ENCODE data around the gene LPAR3.

The LPAR3 gene

DNA sequence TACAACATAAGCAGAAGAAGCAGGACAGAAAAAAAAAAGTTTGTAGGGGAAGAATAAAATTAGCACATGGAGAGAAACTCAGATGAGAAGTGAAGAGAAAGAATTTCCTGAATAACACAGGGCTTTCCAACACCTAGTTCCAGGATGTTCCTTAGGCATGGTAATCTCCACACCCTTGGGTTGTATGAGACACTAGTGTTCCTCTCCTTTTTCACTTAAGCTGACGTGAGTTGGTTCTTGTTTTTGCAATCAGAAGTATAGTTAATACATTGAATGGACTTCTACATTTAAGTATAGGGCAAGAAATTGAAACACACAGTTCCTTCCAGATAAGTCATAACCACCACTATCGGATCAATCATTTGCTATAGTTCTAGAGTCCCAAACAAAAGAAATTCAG is 51.0 kb downstream of the LPAR3 start:
- no peaks in the 10 kb centered on the region for H3K36me3 Mint-ChIP-seq (ENCODE audit: low read depth)
- H3K4me3 Mint-ChIP-seq: no peak overlapping the region
- no peaks in the 10 kb centered on the region for H3K9me3 Mint-ChIP-seq
- peaks cover 32% of the 10 kb centered on the region for H3K27me3 Mint-ChIP-seq (ENCODE audit: low read depth)
- H3K4me1 Mint-ChIP-seq (ENCODE audit: low read depth): no peaks in the 10 kb centered on the region
- H3K27ac Mint-ChIP-seq: no peak overlapping the region
- DNase-seq (ENCODE audit: low spot score): no peak

DNA sequence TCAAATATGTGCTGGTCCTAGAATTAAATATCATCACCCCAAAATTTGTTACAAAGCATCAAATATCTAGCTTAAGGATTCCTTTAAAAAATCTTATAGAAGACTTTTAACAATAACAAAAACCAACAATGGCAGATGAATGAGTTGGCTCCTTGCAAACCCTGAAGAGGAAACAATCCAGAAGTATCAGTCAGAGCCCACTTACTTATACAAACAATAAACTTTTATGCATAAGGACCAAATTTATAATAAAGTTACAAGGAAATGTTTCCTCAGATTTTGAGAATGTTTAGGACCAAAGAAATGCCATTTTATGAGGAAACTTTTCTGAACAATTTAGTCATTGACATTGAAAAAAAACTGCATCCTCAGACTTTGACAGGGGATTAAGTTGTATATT is 52.7 kb downstream of the LPAR3 start:
- H3K36me3 Mint-ChIP-seq (ENCODE audit: low read depth): no peaks in the 10 kb centered on the region
- no peak overlapping the region for H3K27ac Mint-ChIP-seq
- H3K4me1 Mint-ChIP-seq (ENCODE audit: low read depth): no peaks in the 10 kb centered on the region
- H3K27me3 Mint-ChIP-seq (ENCODE audit: low read depth): peaks cover 25% of the 10 kb centered on the region
- H3K9me3 Mint-ChIP-seq: no peaks in the 10 kb centered on the region
- H3K4me3 Mint-ChIP-seq: no peak overlapping the region
- DNase-seq (ENCODE audit: low spot score): no peak

DNA sequence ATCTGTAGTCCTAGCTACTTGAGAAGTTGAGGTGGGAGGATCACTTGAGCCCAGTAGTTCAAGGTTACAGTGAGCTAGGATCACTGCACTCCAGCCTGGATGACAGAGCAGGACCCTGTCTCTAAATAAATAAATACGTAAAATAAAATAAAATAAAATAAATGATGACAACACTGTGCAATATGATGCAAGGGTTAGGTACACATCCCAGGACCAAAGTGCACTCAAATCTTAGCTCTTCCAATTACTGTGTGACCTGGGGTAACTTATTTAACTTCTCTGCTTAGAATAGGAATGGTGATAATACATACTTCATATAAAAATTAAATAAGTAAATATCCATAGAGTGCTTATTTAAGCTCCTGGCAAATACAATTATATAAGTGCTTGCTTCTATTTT is 53.5 kb downstream of the LPAR3 start:
- Mint-ChIP-seq H3K27ac (no peak overlapping the region), H3K27me3 (ENCODE audit: low read depth) (peaks cover 21% of the 10 kb centered on the region), H3K36me3 (ENCODE audit: low read depth) (no peaks in the 10 kb centered on the region), H3K4me3 (no peak overlapping the region), H3K4me1 (ENCODE audit: low read depth) (no peaks in the 10 kb centered on the region), H3K9me3 (no peaks in the 10 kb centered on the region)
- no peak for DNase-seq (ENCODE audit: low spot score)

DNA sequence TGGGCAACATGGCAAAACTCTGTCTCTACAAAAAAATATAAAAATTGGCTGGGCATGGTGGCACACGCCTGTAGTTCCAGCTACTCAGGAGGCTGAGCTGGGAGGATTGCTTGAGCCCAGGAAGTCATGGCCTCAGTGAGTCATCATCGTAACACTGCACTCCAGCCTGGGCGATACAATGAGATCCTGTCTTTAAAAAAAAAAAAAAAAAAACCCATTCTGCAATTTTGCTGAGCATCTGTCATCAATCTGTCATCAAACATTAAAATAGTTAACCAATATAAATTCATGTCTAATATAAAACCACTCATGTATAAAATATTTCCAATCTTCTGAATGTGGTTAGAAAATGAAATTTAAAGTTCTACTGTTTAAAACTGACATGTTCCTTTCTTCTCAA is 56.9 kb downstream of the LPAR3 start:
- no peaks in the 10 kb centered on the region for H3K4me1 Mint-ChIP-seq (ENCODE audit: low read depth)
- peaks cover 10% of the 10 kb centered on the region for H3K27me3 Mint-ChIP-seq (ENCODE audit: low read depth)
- H3K36me3 Mint-ChIP-seq (ENCODE audit: low read depth): no peaks in the 10 kb centered on the region
- no peak overlapping the region for H3K4me3 Mint-ChIP-seq
- no peak overlapping the region for H3K27ac Mint-ChIP-seq
- no peak for DNase-seq (ENCODE audit: low spot score)
- H3K9me3 Mint-ChIP-seq: no peaks in the 10 kb centered on the region

DNA sequence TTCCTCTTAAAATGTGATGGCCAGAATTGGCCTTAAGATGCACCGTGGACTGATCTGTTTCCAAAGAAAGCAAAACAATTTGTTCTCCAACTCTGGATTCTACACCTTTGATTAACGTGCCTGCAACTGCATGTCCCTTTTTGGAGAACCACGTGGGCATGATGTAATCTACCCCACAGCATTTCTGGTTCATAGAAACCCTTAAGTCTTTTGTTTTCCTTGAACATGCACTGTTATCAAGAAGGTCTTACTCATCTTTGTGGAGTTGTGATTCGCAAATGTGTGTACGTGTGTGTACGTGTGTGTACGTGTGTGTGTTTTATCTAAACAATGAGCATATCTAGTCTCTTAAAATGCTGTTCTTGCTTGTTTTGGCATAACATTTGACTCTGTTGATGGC is 57.8 kb downstream of the LPAR3 start:
- no peak for DNase-seq (ENCODE audit: low spot score)
- H3K27ac Mint-ChIP-seq: no peak overlapping the region

DNA sequence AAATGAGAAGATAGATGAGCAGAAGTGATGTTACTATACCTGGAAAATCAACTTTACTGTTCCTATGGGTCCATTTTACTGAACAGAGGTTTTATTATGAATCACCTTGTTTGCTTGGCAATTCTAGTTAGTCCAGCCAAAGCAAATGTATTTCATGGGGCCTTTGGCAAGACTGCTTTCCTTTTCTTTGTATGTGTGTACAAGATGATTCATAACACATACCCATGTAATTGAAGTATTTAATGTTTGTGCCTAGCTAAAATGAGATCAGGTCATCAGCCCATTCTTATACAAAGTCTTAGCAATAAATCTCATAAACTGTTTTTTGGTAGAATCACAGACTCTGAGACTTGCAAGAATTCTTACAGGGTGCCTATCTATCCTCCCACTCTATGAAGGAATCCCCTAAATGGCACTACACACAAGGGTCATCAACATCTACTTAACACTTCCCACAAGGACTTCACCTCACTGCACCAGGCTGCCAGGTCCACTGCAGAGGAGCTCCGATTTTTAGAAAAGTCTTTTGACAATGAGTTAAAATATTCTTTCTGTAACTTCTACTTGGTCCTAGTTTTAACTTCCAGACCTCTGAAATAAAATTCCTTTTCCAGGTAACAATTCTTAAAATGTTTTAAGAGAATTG is 58.5 kb downstream of the LPAR3 start:
- no peak overlapping the region for H3K4me3 Mint-ChIP-seq
- H3K9me3 Mint-ChIP-seq: no peaks in the 10 kb centered on the region
- H3K36me3 Mint-ChIP-seq (ENCODE audit: low read depth): no peaks in the 10 kb centered on the region

More for the DNA sequence above, 57.8 kb downstream of the LPAR3 start:
- H3K4me3 Mint-ChIP-seq: no peak overlapping the region
- H3K9me3 Mint-ChIP-seq: no peaks in the 10 kb centered on the region
- peaks cover 14% of the 10 kb centered on the region for H3K27me3 Mint-ChIP-seq (ENCODE audit: low read depth)
- H3K4me1 Mint-ChIP-seq (ENCODE audit: low read depth): no peaks in the 10 kb centered on the region
- H3K36me3 Mint-ChIP-seq (ENCODE audit: low read depth): no peaks in the 10 kb centered on the region

DNA sequence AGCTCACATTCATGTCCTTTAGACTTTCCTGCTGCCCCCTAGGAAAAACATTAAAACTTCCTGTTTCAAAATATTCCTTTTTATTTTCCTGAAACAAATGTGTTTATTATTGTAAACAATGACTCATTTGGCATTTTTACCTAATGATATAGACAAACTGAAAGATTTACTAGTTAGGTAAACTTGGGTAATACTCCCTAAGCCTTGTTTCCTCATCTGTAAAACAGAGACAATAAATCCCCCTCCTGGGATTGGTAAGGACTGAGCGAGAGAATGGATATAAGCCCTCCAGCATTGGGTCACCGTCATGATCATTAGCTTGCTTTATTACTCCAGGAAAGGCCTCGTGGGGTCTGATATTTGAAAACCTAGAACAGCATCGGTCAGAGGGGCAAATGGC is 59.8 kb downstream of the LPAR3 start:
- H3K9me3 Mint-ChIP-seq: no peaks in the 10 kb centered on the region
- no peak for DNase-seq (ENCODE audit: low spot score)
- no peak overlapping the region for H3K4me3 Mint-ChIP-seq
- H3K27me3 Mint-ChIP-seq (ENCODE audit: low read depth): peaks cover 10% of the 10 kb centered on the region
- no peak overlapping the region for H3K27ac Mint-ChIP-seq
- no peaks in the 10 kb centered on the region for H3K4me1 Mint-ChIP-seq (ENCODE audit: low read depth)
- no peaks in the 10 kb centered on the region for H3K36me3 Mint-ChIP-seq (ENCODE audit: low read depth)

More for the DNA sequence above, 58.5 kb downstream of the LPAR3 start:
- Mint-ChIP-seq H3K4me1 (ENCODE audit: low read depth) (no peaks in the 10 kb centered on the region), H3K27ac (no peak overlapping the region), H3K27me3 (ENCODE audit: low read depth) (peaks cover 15% of the 10 kb centered on the region)
- no peak for DNase-seq (ENCODE audit: low spot score)

DNA sequence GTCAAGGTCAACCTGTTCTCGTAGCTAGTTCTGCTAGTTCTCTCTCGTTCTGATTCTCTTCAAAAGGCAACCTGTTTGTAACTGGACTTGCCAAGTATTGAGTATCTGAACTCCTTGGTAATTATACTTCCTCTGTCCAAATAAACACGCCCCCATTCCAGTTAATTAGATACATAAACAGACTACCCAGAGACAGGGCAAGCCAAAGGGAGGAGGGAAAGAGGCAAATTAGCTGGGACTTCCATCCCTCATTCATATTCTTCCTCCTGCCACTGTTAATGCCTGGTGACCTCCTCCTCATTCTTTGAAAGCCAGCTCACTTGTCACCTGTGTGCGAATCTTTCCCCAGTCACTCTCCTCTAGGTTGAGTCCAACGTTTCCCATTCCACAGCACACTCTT is 62.9 kb downstream of the LPAR3 start:
- Mint-ChIP-seq H3K27me3 (ENCODE audit: low read depth) (peaks cover 18% of the 10 kb centered on the region), H3K4me3 (no peak overlapping the region), H3K9me3 (no peaks in the 10 kb centered on the region), H3K27ac (no peak overlapping the region), H3K4me1 (ENCODE audit: low read depth) (no peaks in the 10 kb centered on the region), H3K36me3 (ENCODE audit: low read depth) (no peaks in the 10 kb centered on the region)
- no peak for DNase-seq (ENCODE audit: low spot score)

DNA sequence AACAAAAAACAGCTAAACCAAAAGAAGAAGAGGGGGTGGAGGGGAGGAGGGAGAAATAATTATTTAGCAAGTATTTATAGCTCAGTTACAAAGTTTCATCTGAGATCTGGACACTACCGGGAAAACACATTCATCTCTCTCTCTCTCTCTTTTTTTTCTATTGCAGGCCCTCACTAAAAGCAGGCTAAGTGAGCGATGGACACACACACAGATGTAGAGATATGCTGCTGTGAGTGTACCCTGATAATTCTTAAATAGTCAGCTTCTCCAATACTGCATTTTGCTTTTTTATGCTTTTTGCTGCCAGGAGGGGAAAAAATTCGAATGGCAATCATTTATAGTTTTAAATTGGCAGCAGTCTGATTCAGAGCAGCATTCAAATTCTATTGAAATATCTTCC is 65.0 kb downstream of the LPAR3 start:
- Mint-ChIP-seq H3K27me3 (ENCODE audit: low read depth) (peaks cover 20% of the 10 kb centered on the region), H3K9me3 (no peaks in the 10 kb centered on the region), H3K4me1 (ENCODE audit: low read depth) (no peaks in the 10 kb centered on the region), H3K4me3 (no peak overlapping the region), H3K36me3 (ENCODE audit: low read depth) (no peaks in the 10 kb centered on the region), H3K27ac (no peak overlapping the region)
- no peak for DNase-seq (ENCODE audit: low spot score)

DNA sequence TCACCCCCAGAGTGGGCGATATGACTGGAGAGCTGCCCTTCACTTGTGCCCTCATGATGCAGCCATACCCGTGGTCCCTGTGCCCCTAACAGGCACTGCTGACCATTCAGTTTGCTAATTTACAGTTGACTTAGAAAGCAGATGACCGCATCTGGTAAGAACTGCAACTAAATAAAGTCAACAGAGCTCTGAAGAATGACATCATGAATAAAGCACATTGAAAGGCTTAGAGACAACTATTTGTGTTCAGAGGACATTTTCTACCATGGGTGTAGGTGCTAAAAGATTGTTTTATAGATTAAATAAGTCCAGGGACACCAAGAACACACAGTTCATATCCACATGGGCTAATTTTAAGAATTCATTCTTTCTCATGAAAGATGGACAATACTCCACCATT is 65.5 kb downstream of the LPAR3 start:
- Mint-ChIP-seq H3K4me3 (no peak overlapping the region), H3K27me3 (ENCODE audit: low read depth) (peaks cover 20% of the 10 kb centered on the region), H3K4me1 (ENCODE audit: low read depth) (no peaks in the 10 kb centered on the region), H3K9me3 (no peaks in the 10 kb centered on the region), H3K27ac (no peak overlapping the region), H3K36me3 (ENCODE audit: low read depth) (no peaks in the 10 kb centered on the region)
- DNase-seq (ENCODE audit: low spot score): no peak

DNA sequence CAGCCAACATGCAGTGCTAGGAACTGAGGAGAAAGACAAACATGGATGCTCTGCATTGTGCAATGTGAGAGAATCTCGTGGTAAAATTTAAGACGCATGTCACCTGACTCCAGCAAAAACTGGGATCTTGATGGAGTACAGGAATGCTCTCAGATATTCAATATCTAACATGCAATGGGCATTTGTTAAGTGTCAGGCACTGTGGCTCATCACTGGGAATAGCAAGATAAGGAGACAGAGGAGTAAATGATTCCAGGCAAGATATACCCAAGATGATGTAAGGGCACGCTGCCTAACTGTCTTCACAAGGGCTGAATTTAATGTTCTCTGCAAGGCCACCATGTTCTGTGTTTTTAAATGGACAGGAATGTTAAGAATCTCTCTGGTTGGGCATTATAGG is 67.8 kb downstream of the LPAR3 start:
- Mint-ChIP-seq H3K36me3 (ENCODE audit: low read depth) (no peaks in the 10 kb centered on the region), H3K27me3 (ENCODE audit: low read depth) (peaks cover 23% of the 10 kb centered on the region), H3K4me3 (no peak overlapping the region), H3K4me1 (ENCODE audit: low read depth) (no peaks in the 10 kb centered on the region), H3K9me3 (no peaks in the 10 kb centered on the region), H3K27ac (no peak overlapping the region)
- DNase-seq (ENCODE audit: low spot score): no peak

DNA sequence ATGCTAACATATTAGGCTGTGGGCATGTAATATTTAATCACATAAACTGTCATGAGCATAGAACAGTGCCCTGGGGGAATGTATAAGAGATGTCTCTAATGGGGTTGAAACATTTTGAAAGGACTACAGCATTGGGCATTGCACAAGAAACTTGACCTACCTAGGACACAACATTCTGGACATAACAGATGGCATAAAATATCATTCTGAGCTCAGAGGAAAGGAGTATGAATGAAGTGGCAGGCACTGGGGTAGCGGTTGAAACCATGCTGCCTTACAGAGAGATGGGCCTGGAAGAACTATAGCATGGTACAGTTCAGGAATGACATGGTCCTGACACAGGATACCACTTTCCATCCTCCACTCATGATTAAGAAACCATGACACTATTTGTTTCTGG is 69.0 kb downstream of the LPAR3 start:
- H3K9me3 Mint-ChIP-seq: no peaks in the 10 kb centered on the region
- H3K27me3 Mint-ChIP-seq (ENCODE audit: low read depth): peaks cover 23% of the 10 kb centered on the region
- H3K4me1 Mint-ChIP-seq (ENCODE audit: low read depth): no peaks in the 10 kb centered on the region
- DNase-seq (ENCODE audit: low spot score): no peak
- H3K27ac Mint-ChIP-seq: no peak overlapping the region
- no peaks in the 10 kb centered on the region for H3K36me3 Mint-ChIP-seq (ENCODE audit: low read depth)
- no peak overlapping the region for H3K4me3 Mint-ChIP-seq

DNA sequence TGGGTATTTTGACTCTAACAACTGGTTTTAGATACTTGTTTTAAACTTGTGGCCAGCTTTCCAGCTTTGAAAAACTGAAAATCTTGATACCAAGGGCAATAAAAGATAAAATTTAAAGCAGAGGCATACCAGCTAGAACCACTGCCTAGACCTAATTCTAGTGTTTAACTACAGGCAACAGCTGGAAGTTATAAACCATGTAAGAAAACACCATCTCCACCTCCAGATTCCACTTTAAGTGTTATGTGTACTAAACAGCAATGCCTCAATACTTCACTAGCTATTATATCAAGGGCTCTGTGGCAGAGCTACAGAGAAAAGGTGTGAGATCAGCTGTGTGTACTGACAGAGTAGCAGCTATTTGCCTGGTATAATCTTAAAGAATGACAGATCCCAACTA is 69.5 kb downstream of the LPAR3 start:
- Mint-ChIP-seq H3K9me3 (no peaks in the 10 kb centered on the region), H3K27ac (no peak overlapping the region)

DNA sequence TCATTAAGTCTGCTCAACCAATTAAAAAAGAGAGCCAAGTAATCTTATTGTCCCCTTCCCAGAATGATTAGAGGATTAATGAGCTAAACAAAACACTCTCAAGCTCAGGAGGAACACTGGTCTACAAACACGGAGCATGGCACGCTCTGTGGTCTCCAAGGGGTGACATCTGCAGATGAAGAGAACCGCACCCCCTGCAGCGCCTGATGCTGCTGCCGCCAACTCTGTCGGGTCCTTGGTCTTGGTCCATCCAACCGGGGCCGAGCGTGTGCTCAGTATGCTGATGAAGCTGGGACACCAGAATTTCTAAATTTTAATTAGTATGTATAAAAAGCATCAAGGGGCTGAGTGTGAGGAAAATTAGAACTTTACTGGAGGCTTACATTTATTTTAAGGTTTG is 82.7 kb downstream of the LPAR3 start:
- H3K4me3 Mint-ChIP-seq: no peak overlapping the region
- H3K27ac Mint-ChIP-seq: no peak overlapping the region
- H3K9me3 Mint-ChIP-seq: no peaks in the 10 kb centered on the region
- no peaks in the 10 kb centered on the region for H3K36me3 Mint-ChIP-seq (ENCODE audit: low read depth)
- no peaks in the 10 kb centered on the region for H3K4me1 Mint-ChIP-seq (ENCODE audit: low read depth)
- H3K27me3 Mint-ChIP-seq (ENCODE audit: low read depth): peaks cover 23% of the 10 kb centered on the region
- no peak for DNase-seq (ENCODE audit: low spot score)

More for the DNA sequence above, 69.5 kb downstream of the LPAR3 start:
- Mint-ChIP-seq H3K27me3 (ENCODE audit: low read depth) (peaks cover 23% of the 10 kb centered on the region), H3K4me1 (ENCODE audit: low read depth) (peaks cover 4% of the 10 kb centered on the region), H3K4me3 (no peak overlapping the region), H3K36me3 (ENCODE audit: low read depth) (no peaks in the 10 kb centered on the region)
- no peak for DNase-seq (ENCODE audit: low spot score)

DNA sequence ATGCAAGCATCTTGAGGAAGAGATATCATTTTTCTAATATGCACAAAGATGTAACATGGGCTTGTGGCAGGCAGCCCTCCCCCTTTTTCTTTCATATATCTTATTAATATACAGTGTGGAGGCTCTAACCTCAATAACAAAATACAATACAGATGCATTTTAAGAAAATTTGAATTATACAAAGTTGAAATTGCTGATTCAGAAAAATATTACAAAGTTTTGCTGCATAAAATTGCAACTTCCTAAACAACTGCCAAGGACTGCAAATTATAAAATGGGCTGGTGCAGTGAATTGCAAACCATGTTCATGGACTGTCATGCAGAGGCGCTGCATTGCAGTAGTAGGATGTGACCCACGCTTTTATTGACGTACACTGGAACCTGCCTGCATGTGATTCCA is 84.0 kb downstream of the LPAR3 start:
- H3K27ac Mint-ChIP-seq: no peak overlapping the region
- no peaks in the 10 kb centered on the region for H3K4me1 Mint-ChIP-seq (ENCODE audit: low read depth)
- no peaks in the 10 kb centered on the region for H3K9me3 Mint-ChIP-seq
- no peak for DNase-seq (ENCODE audit: low spot score)
- no peaks in the 10 kb centered on the region for H3K36me3 Mint-ChIP-seq (ENCODE audit: low read depth)
- H3K27me3 Mint-ChIP-seq (ENCODE audit: low read depth): peaks cover 23% of the 10 kb centered on the region
- H3K4me3 Mint-ChIP-seq: no peak overlapping the region
